Coronary artery (tissue), 2 donors: ENCODE data around the gene DUS3L.

Experiments used
- DNase-seq: peaks from one replicate; pipeline ENCODE4 v3.0.0-alpha.2; 2017; ENCODE audit warnings: low spot score
- H3K27ac ChIP-seq, 2 donors: fragments of 200-600 bp; sonication (generic); one replicate each; pipeline ENCODE4 v1.5.1; 2016 to 2019
- H3K4me3 ChIP-seq: fragments of 200-600 bp; sonication (generic); 2 replicates; pipeline ENCODE4 v1.5.1; 2016; ENCODE audit warnings: mild to moderate bottlenecking, moderate library complexity
- TF ChIP-seq, protein P1 (sequence below): fragments of 200-600 bp; sonication (generic); IDR thresholded peaks from one replicate; pipeline ENCODE4 v1.5.1; 2019; ENCODE audit warnings: antibody characterized with exemption

The DUS3L gene

DNA sequence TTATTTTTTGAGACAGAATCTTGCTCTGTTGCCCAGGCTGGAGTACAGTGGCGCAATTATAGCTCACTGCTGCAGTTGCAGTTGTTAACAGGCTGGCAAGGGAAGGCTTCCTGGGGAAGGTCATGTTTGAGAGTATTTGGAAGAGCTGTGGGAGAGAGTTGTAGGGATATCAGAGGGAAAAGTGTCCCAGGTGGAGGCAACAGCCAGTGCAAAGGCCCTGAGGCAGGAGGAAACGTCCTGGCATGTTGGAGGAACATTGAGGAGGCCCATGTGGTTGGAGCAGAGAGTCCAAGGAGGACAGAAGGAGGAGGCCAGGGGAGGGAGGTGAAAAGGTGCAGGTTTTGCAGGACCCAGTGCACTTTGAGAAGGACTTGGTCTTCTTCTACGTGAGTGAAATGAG is 2.2 kb upstream of the DUS3L start:
- Histone ChIP-seq H3K27ac (no peak overlapping the region), H3K4me3 (no peak overlapping the region)
- no peak for DNase-seq
- TF ChIP-seq, protein P1, sequence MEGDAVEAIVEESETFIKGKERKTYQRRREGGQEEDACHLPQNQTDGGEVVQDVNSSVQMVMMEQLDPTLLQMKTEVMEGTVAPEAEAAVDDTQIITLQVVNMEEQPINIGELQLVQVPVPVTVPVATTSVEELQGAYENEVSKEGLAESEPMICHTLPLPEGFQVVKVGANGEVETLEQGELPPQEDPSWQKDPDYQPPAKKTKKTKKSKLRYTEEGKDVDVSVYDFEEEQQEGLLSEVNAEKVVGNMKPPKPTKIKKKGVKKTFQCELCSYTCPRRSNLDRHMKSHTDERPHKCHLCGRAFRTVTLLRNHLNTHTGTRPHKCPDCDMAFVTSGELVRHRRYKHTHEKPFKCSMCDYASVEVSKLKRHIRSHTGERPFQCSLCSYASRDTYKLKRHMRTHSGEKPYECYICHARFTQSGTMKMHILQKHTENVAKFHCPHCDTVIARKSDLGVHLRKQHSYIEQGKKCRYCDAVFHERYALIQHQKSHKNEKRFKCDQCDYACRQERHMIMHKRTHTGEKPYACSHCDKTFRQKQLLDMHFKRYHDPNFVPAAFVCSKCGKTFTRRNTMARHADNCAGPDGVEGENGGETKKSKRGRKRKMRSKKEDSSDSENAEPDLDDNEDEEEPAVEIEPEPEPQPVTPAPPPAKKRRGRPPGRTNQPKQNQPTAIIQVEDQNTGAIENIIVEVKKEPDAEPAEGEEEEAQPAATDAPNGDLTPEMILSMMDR = no peak

DNA sequence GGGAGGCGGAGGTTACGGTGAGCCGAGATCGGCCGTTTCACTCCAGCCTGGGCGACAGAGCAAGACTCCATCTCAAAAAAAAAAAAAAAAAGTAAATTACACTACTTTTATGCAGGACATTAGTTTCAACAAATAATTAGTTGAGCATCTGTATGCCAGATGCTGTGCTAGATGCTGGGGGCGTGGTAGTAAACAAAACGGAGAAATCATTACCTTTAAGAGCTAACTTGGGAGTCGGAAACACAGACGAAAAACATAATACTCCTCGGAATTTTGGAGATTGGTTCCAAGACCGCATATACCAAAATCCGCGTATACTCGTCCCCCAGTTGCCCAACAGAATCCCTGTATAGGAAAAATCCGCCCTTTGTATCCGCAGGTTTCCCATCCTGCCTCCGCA is 1.3 kb upstream of the DUS3L start:
- Histone ChIP-seq H3K27ac (no peak overlapping the region), H3K4me3 (no peak overlapping the region)
- TF ChIP-seq, protein P1 = no peak
- DNase-seq = no peak

DNA sequence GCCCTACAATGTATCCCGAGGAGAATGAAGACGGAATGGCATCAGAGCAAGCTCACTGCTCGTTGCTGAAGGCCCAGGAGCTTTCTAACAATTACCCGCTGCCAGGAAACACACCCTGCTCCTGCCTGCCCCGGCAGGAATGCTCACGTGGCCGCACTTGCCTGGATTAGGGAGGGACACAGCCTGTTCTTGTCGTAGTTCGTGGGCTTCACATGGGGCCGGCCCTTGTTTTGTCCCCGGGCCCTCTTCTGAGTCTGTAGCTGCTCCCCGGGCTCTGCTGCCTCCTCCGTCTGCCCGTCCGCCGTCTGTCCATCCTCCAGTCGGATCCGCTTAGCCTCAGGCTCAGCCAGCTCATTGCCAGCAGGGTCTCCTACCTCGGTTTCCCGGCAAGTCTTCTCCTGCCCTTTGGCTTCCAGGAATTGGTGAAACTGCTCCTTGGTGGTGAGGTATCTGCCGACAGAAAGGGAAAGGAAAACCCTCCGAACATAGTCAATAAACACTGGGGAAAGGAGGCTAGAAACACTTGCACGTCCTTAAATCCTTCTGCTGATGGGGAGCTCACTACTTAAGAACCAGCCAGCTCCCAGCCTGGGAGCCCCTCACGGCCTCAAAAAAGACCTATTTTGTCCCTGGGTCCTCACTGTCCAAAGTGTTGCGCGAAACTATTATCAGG is 941 bp downstream of the DUS3L start:
- peak overlapping the region; percentile 86 for H3K4me3 ChIP-seq
- H3K27ac ChIP-seq = peak overlapping the region; percentile 80 to 97
- no peak for DNase-seq
- TF ChIP-seq, protein P1 = no peak

DNA sequence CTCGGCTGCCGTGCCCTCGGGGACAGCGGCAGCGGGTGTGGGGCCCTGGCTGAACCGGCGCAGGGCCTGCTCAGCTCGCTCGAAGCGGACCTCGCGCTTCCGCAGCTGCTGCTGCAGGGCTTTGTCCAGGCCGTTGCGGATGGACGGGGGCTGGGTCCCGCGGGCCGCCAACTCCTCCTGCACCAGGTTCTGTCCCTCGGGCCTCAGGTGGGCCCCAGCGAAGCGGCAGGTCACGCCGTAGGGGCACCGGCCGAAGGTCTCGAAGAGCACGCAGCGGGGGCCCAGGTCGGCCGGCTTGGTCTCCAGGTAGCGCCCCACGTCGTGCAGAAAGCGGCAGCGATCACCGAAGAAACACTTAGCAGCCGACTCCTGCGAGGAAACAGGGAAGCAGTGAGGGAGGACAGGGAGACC is 1.6 kb downstream of the DUS3L start:
- Histone ChIP-seq H3K27ac (no peak overlapping the region), H3K4me3 (no peak overlapping the region)
- TF ChIP-seq, protein P1 = no peak
- DNase-seq = no peak

DNA sequence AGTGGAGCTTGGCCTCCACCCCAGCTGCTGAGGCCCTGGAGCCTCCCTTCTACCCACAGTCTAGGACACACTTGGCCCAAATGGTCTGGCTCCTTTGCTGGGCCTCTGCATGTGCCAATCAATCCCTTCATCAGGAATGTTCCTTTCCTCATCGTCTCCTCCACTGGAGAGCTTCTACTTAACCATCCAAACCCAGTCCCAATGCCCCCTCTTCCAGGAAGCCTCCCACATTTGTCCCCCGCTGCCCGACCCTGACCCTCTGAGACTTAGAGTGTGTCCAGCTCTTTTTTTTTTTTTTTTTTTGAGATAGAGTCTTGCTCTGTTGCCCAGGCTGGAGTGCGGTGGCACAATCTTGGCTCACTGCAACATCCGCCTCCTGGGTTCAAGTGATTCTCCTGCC is 2.5 kb downstream of the DUS3L start:
- H3K27ac ChIP-seq = no peak overlapping the region
- H3K4me3 ChIP-seq = no peak overlapping the region
- DNase-seq = no peak
- TF ChIP-seq, protein P1 = no peak

DNA sequence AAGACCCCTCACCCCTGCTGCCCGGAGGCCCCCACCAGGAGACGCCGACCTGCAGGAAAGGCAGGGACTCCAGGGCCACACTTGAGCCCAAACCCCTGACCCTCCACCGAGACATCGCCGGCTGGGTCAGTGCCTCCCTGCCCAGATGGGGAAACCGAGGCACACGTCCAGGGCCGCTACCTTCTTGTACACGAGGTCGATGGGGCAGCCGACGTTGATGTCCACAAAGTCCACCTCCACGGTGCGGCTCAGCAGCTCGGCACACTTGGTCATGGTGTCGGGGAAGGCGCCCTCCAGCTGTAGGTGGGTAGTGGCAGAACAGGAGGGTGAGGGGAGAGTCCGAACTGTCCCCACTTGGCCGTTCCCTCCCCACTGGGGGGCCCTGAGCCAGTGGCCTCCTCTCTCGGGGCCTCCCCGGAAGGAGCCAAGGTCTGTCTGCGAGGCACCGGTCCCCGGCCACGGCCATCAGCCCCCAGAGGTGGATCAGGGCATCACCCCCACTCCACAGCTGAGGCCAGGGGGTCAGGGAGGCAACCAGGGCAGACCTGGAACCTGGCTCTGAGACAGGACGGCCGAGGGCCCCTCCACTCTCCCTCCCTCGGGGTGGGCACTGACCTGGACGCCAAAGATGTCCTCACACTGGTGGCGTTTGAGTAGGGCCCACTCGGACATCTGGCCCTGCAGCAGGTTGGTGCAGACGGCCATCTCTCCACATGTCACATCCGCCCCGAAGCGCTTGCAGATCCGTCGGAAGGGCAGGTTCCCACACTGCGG is 3.4 kb downstream of the DUS3L start:
- DNase-seq = no peak
- H3K4me3 ChIP-seq = no peak overlapping the region
- H3K27ac ChIP-seq = no peak overlapping the region
- TF ChIP-seq, protein P1 = no peak
